Liver (tissue), 9 donors: ENCODE results near the gene SRGAP3. TPM values are rescaled to one million over a fixed set of nuclear protein-coding genes. Genes with fewer than 3 reads are reported as not detected.

Source experiments
- DNase-seq: peaks from one replicate; pipeline ENCODE4 v3.0.0-alpha.2; 2017; ENCODE audit warnings: low spot score
- H3K27ac ChIP-seq, 2 donors: one replicate each; pipeline ENCODE4 v1.7.0; 2013; ENCODE audit warnings: inconsistent platforms in 2 of 2, low read length in 2 of 2, control low read depth in 1 of 2, low read depth in 1 of 2, mild to moderate bottlenecking in 1 of 2
- H3K27me3 ChIP-seq, 4 donors: one replicate each; pipeline versions ENCODE4 v1.6.1 to v1.7.0; 2013; ENCODE audit warnings: low read length in 3 of 4, inconsistent platforms in 1 of 4, mild to moderate bottlenecking in 1 of 4, moderate library complexity in 1 of 4; ENCODE audit not compliant: control insufficient read depth in 4 of 4, insufficient read depth in 4 of 4
- H3K36me3 ChIP-seq, 4 donors: one replicate each; pipeline versions ENCODE4 v1.6.1 to v1.7.0; 2013; ENCODE audit warnings: low read length in 3 of 4, mild to moderate bottlenecking in 3 of 4, low read depth in 1 of 4, moderate library complexity in 1 of 4; ENCODE audit not compliant: control insufficient read depth in 4 of 4, insufficient read depth in 3 of 4
- H3K4me1 ChIP-seq, 4 donors: one replicate each; pipeline versions ENCODE4 v1.6.1 to v1.7.0; 2013; ENCODE audit warnings: low read length in 3 of 4, mild to moderate bottlenecking in 3 of 4, moderate library complexity in 1 of 4; ENCODE audit not compliant: control insufficient read depth in 4 of 4, insufficient read depth in 4 of 4
- H3K4me3 ChIP-seq, 3 donors: one replicate each; pipeline versions ENCODE4 v1.6.1 to v1.7.0; 2013; ENCODE audit warnings: low read length in 3 of 3, control low read depth in 1 of 3, low read depth in 1 of 3, mild to moderate bottlenecking in 1 of 3
- H3K9ac ChIP-seq, 2 donors: one replicate each; pipeline ENCODE4 v1.7.0; 2013; ENCODE audit warnings: low read length in 2 of 2, mild to moderate bottlenecking in 2 of 2, moderate library complexity in 2 of 2, control low read depth in 1 of 2, low read depth in 1 of 2
- H3K9me3 ChIP-seq, 4 donors: one replicate each; pipeline versions ENCODE4 v1.6.1 to v1.7.0; 2013; ENCODE audit warnings: low read length in 3 of 4; ENCODE audit not compliant: control insufficient read depth in 4 of 4
- ATF3 ChIP-seq: IDR thresholded peaks from 2 replicates; pipeline ENCODE4 v1.6.1; 2016; ENCODE audit warnings: antibody characterized with exemption
- CTCF ChIP-seq: fragments of 150-350 bp; IDR thresholded peaks from 2 replicates; pipeline ENCODE4 v1.5.1; 2017; ENCODE audit warnings: improper control_type of control experiment, low read depth, low read length; ENCODE audit not compliant: missing input control
- FOXA1 ChIP-seq: IDR thresholded peaks from 2 replicates; pipeline ENCODE4 v1.6.1; 2016; ENCODE audit warnings: antibody characterized with exemption
- GABPA ChIP-seq, 2 donors: IDR thresholded peaks in 1 of 2; conservative IDR thresholded peaks in 1 of 2; 2 replicates each; pipeline ENCODE4 v1.6.1; 2016; ENCODE audit warnings: antibody characterized with exemption in 2 of 2, mild to moderate bottlenecking in 1 of 2, moderate library complexity in 1 of 2
- MAX ChIP-seq: IDR thresholded peaks from 2 replicates; pipeline ENCODE4 v1.6.1; 2016; ENCODE audit warnings: antibody characterized with exemption
- NR2F2 ChIP-seq: IDR thresholded peaks from 2 replicates; pipeline ENCODE4 v1.6.1; 2016; ENCODE audit warnings: antibody characterized with exemption
- RXRA ChIP-seq, 2 donors: IDR thresholded peaks; 2 replicates each; pipeline ENCODE4 v1.6.1; 2017 to 2018; ENCODE audit warnings: antibody characterized with exemption in 2 of 2, mild to moderate bottlenecking in 1 of 2
- YY1 ChIP-seq: IDR thresholded peaks from 2 replicates; pipeline ENCODE4 v1.6.1; 2016; ENCODE audit warnings: antibody characterized with exemption, mild to moderate bottlenecking
- ZBTB33 ChIP-seq: IDR thresholded peaks from 2 replicates; pipeline ENCODE4 v1.6.1; 2016; ENCODE audit warnings: antibody characterized with exemption
- WGBS: extraction: QIAGEN DNeasy Blood & Tissue Kit; methylation state at CpG from one replicate; pipeline ENCODE4 v1.1.7; 2013; 5-methylcytosine and 5-hydroxymethylcytosine counted together
- polyA plus RNA-seq, 2 donors: library from polyadenylated mRNA; stranded (reverse) in 1 of 2; unstranded in 1 of 2; fragments of 200-250 nt in 1 of 2; fragments of >200 nt in 1 of 2; fragmentation: Nextera tagmentation in 1 of 2; extraction: Ambion mirVana in 1 of 2; gene quantifications; one replicate each; pipeline versions ENCODE4 v1.2.1 to v1.2.3, GENCODE V29; 2013 to 2015
- total RNA-seq, 2 donors: library from RNA; depleted of rRNA; stranded (reverse); fragments of >200 nt; gene quantifications; one replicate each; pipeline ENCODE4 v1.2.3, GENCODE V29; 2014
- donor health status: healthy.
- donor health status: healthy.
- donor health status: healthy.
- donor health status: healthy.
- donor health status: healthy.

Gene SRGAP3
- total and polyA plus RNA-seq, 4 donors, result 0.61 to 4.2 (median 1.6) TPM

DNA sequence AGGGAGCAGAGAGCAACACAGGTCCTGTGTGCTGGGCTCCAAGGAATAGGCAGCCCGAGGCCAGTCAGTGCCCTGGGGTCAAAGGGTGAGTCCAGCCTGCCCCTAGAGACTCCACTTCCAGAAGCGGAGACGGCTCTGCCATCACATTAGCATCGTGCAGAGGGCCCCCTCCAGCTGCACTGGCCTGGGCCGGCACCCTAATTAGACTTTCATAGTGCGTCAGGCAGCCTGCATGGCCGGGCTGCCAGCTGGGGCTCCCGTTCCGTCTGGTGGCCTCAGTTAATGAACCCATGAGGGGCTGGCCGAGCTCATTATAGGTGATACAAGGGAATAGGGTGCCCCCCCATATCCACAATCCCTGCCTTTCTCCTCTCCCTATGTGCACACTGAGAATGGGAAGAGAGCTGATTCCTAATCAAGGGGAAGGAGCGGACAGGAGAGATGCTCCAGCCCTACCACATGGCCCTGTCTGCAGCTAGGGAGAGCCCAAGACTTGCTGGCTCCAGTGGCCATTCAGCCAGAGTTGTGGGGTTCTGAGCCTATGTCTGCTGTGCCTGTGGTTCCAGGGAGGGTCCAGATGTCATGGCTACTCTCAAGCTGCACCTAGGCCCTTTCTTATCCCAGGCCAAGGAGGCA, 128.0 kb downstream of the SRGAP3 start (continued):
- no peak for TF ChIP-seq FOXA1
- TF ChIP-seq RXRA (IDR thresholded peaks at IDR 0.05), result no peak
- no peak for TF ChIP-seq MAX

DNA sequence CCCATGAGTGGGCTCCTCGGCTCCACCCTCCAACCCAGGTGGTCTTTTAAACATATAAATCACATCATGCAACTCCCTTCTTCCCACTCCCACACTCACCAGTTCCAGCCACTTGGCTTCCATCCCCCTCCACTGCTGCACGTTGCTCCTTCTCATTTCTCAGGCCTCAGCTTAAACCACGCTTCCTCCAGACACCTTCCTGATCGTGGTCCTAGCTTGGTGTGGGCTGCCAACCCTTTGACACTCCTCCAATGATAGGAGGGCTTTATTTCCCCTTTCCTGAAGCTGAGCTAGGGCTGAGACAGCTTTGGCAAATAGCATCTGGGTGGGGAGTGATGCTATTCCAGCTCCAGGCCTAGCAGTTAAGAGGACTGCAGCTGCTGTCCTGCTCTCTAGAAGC, 130.1 kb downstream of the SRGAP3 start:
- no peak for DNase-seq
- Histone ChIP-seq H3K9ac (no peak overlapping the region), H3K4me1 (no peaks in the 10 kb centered on the region), H3K27ac (no peak overlapping the region), H3K36me3 (no peaks in the 10 kb centered on the region), H3K4me3 (no peak overlapping the region), H3K27me3 (no peaks in the 10 kb centered on the region), H3K9me3 (no peaks in the 10 kb centered on the region)
- 76% methylated on average over 4 of the region's 4 CpGs for WGBS
- TF ChIP-seq GABPA (IDR thresholded peaks at IDR 0.05 in 1 of 2, conservative IDR thresholded peaks at IDR 0.05 in 1 of 2) (no peak), CTCF (no peak), FOXA1 (no peak), YY1 (no peak), NR2F2 (no peak), ZBTB33 (no peak)

- Histone ChIP-seq H3K9ac (no peak overlapping the region), H3K4me3 (no peak overlapping the region), H3K36me3 (no peaks in the 10 kb centered on the region), H3K4me1 (no peaks in the 10 kb centered on the region), H3K27ac (no peak overlapping the region), H3K9me3 (no peaks in the 10 kb centered on the region), H3K27me3 (no peaks in the 10 kb centered on the region)
- TF ChIP-seq YY1, result no peak
- WGBS, result 90% methylated on average over 2 of the region's 2 CpGs
- DNase-seq, result no peak
These were observed 131.2 kb downstream of the SRGAP3 start for GRCh38 chr3:9118222-9118621.

DNA sequence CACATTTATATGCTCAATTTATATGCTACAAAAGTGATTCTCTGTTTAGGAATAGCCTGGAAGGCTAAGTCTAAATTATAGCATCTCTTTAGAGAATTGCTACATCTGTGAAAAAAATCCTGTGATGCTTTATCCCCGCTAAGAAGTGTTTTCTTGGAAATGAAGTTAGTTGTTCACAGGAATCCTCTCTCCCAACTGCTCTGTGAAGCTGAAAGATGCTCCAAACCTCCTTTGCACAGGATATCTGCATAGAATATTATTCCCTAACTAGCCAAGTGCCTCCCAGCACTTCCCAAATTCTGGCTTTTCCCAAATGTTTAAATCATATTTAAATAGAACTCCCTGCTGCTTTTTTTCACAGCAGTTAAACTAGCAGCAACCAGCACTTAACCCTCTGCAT, 132.2 kb downstream of the SRGAP3 start:
- Histone ChIP-seq H3K9me3 (no peaks in the 10 kb centered on the region), H3K27ac (no peak overlapping the region), H3K9ac (no peak overlapping the region), H3K27me3 (no peaks in the 10 kb centered on the region), H3K4me1 (no peaks in the 10 kb centered on the region), H3K4me3 (no peak overlapping the region), H3K36me3 (no peaks in the 10 kb centered on the region)
- TF ChIP-seq ATF3, result no peak
- no peak for DNase-seq
- WGBS, result 90% methylated on average over 1 of the region's 1 CpG
